ENCODE results near the gene SLC4A11.

Gene SLC4A11

GRCh38 chr20:3245711-3246110, 6.7 kb upstream of the SLC4A11 start:
- DNase-seq = no peak

GRCh38 chr20:3245156-3245555, 6.2 kb upstream of the SLC4A11 start:
- DNase-seq = no peak

- DNase-seq = no peak
Observed at GRCh38 chr20:3244613-3245012, 5.6 kb upstream of the SLC4A11 start.

GRCh38 chr20:3243718-3244358, 4.8 kb upstream of the SLC4A11 start:
- no peak for DNase-seq

- no peak for DNase-seq
Observed at GRCh38 chr20:3242172-3242692, 3.2 kb upstream of the SLC4A11 start.

- no peak for DNase-seq
Observed at GRCh38 chr20:3240776-3241363, 1.9 kb upstream of the SLC4A11 start.

- peak; percentile 26 for DNase-seq
Observed at GRCh38 chr20:3239867-3240775, 1.1 kb upstream of the SLC4A11 start.

- peak; percentile 41 for DNase-seq
Observed at GRCh38 chr20:3238616-3239025, 369 bp downstream of the SLC4A11 start.

GRCh38 chr20:3237958-3238615, 903 bp downstream of the SLC4A11 start:
- no peak for DNase-seq

- no peak for DNase-seq
Observed at GRCh38 chr20:3237011-3237957, 1.7 kb downstream of the SLC4A11 start.

- DNase-seq = no peak
Observed at GRCh38 chr20:3235666-3236324, 3.2 kb downstream of the SLC4A11 start.

- no peak for DNase-seq
Observed at GRCh38 chr20:3233991-3234498, 4.9 kb downstream of the SLC4A11 start.

GRCh38 chr20:3233131-3233990, 5.6 kb downstream of the SLC4A11 start:
- DNase-seq = peak; percentile 21

- DNase-seq = no peak
Observed at GRCh38 chr20:3231889-3232588, 7.0 kb downstream of the SLC4A11 start.

- no peak for DNase-seq
Observed at GRCh38 chr20:3231116-3231515, 7.9 kb downstream of the SLC4A11 start.

- peak; percentile 14 for DNase-seq
Observed at GRCh38 chr20:3229798-3230197, 9.2 kb downstream of the SLC4A11 start.

- peak; percentile 19 for DNase-seq
Observed at GRCh38 chr20:3229158-3229557, 9.8 kb downstream of the SLC4A11 start.

GRCh38 chr20:3228750-3229032, 10.3 kb downstream of the SLC4A11 start:
- peak; percentile 12 for DNase-seq

- peak; percentile 13 for DNase-seq
Observed at GRCh38 chr20:3227936-3228749, 10.8 kb downstream of the SLC4A11 start.
